Naive thymus-derived CD8-positive, alpha-beta T cell (primary cell): ENCODE measurements around the gene TNFRSF6B. TPM values are rescaled to one million over a fixed set of nuclear protein-coding genes. Genes with fewer than 3 reads are reported as not detected.
A peak's percentile ranks its signal among the peaks of the same experiment; 100 is the strongest.
"Not testable (repeated sequence)": the region's sequence is repeated elsewhere in the genome, so short reads cannot be mapped to it uniquely, and the experiment has no call there.

Experiments
- ATAC-seq, 2 donors: fragments of 150-1000 bp; cut with Tn5 transposase in 1 of 2; sonication (Bioruptor Pico), chemical (Tn5 transposase) in 1 of 2; 1 replicate in 1 of 2; 2 replicates in 1 of 2; pipeline ENCODE4 v1.10.0; 2021; ENCODE audit warnings: mild to moderate bottlenecking in 2 of 2, moderate library complexity in 2 of 2
- POLR2A ChIA-PET: fragments of 350-600 bp; sonication (Branson Sonifier 250); formaldehyde crosslinking; loops from one replicate; lab custom pipeline; 2021; ENCODE audit warnings: antibody characterized with exemption; lab: Charles Lee
- DNase-seq, 10 donors: peaks; one replicate each; pipeline versions ENCODE4 v3.0.0 to v3.0.0-alpha.2; 2020 to 2022
- H3K27ac Mint-ChIP-seq, 10 donors: one replicate each; pipeline ENCODE4 v1.8.0; 2020 to 2022; ENCODE audit warnings: mild to moderate bottlenecking in 10 of 10, mixed read lengths in 10 of 10, moderate library complexity in 4 of 10, inconsistent platforms in 1 of 10
- H3K27me3 Mint-ChIP-seq, 5 donors: one replicate each; pipeline ENCODE4 v1.8.0; 2021 to 2022; ENCODE audit warnings: mixed read lengths in 5 of 5
- H3K36me3 Mint-ChIP-seq, 3 donors: one replicate each; pipeline ENCODE4 v1.8.0; 2020 to 2022; ENCODE audit warnings: mixed read lengths in 3 of 3, mild to moderate bottlenecking in 2 of 3, inconsistent platforms in 1 of 3
- H3K4me1 Mint-ChIP-seq, 4 donors: one replicate each; pipeline ENCODE4 v1.8.0; 2021 to 2022; ENCODE audit warnings: mixed read lengths in 4 of 4
- H3K4me3 Mint-ChIP-seq, 10 donors: one replicate each; pipeline ENCODE4 v1.8.0; 2020 to 2022; ENCODE audit warnings: mild to moderate bottlenecking in 10 of 10, mixed read lengths in 10 of 10, moderate library complexity in 6 of 10, inconsistent platforms in 1 of 10
- H3K9me3 Mint-ChIP-seq, 9 donors: one replicate each; pipeline ENCODE4 v1.8.0; 2020 to 2022; ENCODE audit warnings: mixed read lengths in 9 of 9, mild to moderate bottlenecking in 3 of 9, inconsistent platforms in 1 of 9, moderate library complexity in 1 of 9
- polyA plus RNA-seq, 3 donors: library from polyadenylated mRNA; unstranded; fragments of 300-500 nt; fragmentation: Illumina TruSeq; gene quantifications; one replicate each; pipeline ENCODE4 v1.2.3, GENCODE V29; 2021
- total RNA-seq, 8 experiments: library from RNA in 2 of 8; stranded (reverse) in 2 of 8; gene quantifications; one replicate each; pipeline ENCODE4 v1.2.3 and lab custom pipeline; 2021 to 2026

Gene TNFRSF6B
- total RNA-seq (1 to 10 TPM in 1 of 2 experiments, under 1 TPM in 1; 0.96 to 1.1 TPM), polyA plus RNA-seq (under 1 TPM in 2 of 3 donors, not detected in 1; 0.22 to 0.84 TPM), total RNA-seq (lab: John Stamatoyannopoulos, UW) (0 reads per million in 6 experiments)

DNA sequence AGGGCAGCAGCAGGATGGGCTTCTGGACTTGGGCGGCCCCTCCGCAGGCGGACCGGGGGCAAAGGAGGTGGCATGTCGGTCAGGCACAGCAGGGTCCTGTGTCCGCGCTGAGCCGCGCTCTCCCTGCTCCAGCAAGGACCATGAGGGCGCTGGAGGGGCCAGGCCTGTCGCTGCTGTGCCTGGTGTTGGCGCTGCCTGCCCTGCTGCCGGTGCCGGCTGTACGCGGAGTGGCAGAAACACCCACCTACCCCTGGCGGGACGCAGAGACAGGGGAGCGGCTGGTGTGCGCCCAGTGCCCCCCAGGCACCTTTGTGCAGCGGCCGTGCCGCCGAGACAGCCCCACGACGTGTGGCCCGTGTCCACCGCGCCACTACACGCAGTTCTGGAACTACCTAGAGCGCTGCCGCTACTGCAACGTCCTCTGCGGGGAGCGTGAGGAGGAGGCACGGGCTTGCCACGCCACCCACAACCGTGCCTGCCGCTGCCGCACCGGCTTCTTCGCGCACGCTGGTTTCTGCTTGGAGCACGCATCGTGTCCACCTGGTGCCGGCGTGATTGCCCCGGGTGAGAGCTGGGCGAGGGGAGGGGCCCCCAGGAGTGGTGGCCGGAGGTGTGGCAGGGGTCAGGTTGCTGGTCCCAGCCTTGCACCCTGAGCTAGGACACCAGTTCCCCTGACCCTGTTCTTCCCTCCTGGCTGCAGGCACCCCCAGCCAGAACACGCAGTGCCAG lies at the start of gene TNFRSF6B:
Gene TNFRSF6B (plus strand): TSS at position 25 of the 729 bp plus-strand sequence. CDS start 116 bp downstream, at position 141.
- H3K36me3 Mint-ChIP-seq = peaks cover 0 to 5% (median 0%) of the 10 kb centered on the region in 3 donors
- POLR2A ChIA-PET = interaction anchor here (0.5 to 4.4 kb wide), 8 partner anchors 10 to 63 kb away, joined by 3 to 28 read pairs (median 3); partner anchors contain the start of genes ARFRP1, LIME1, RTEL1 and ZGPAT
- ATAC-seq (peak; percentile 47 to 52), DNase-seq (peak in 2 of 10 donors; percentile 36 to 41)
- no peaks in the 10 kb centered on the region for H3K27me3 Mint-ChIP-seq
- H3K4me1 Mint-ChIP-seq = peaks cover 5 to 23% (median 16%) of the 10 kb centered on the region in 4 donors
- peak within 1 kb of the TSS in 9 of 10 donors; percentile 19 to 76 (median 69) for H3K4me3 Mint-ChIP-seq
- peaks cover 0 to 5% (median 0%) of the 10 kb centered on the region in 9 donors for H3K9me3 Mint-ChIP-seq
- H3K27ac Mint-ChIP-seq = peak within 1 kb of the TSS in 7 of 10 donors; percentile 53 to 80 (median 66)

- POLR2A ChIA-PET = interaction anchor here (0.9 to 1.2 kb wide), 4 partner anchors 21 to 127 kb away, joined by 3 to 7 read pairs (median 3); partner anchors contain the start of genes ARFRP1, GMEB2 and ZGPAT
- Mint-ChIP-seq H3K27me3 (no peaks in the 10 kb centered on the region), H3K4me3 (no peak overlapping the region)
These were observed 48.3 kb upstream of the TNFRSF6B start for GRCh38 chr20:63648190-63648589.

GRCh38 chr20:63648895-63649589 lies 47.4 kb upstream of the TNFRSF6B start:
- DNase-seq = peak in 1 of 10 donors; percentile 44
- Mint-ChIP-seq H3K4me3 (peak overlapping the region in 5 of 10 donors; percentile 6 to 72 (median 18)), H3K27me3 (no peaks in the 10 kb centered on the region), H3K4me1 (peaks cover 17 to 32% (median 24%) of the 10 kb centered on the region in 4 donors), H3K27ac (peak overlapping the region in 5 of 10 donors; percentile 58 to 83 (median 66)), H3K36me3 (peaks cover 0 to 21% (median 0%) of the 10 kb centered on the region in 3 donors), H3K9me3 (no peaks in the 10 kb centered on the region)
- no peak for ATAC-seq
- POLR2A ChIA-PET = interaction anchor here (0.7 to 1.2 kb wide), 7 partner anchors 9 to 128 kb away, joined by 3 to 7 read pairs (median 3); partner anchors contain the start of genes GMEB2 and RTEL1

More at GRCh38 chr20:63648190-63648589, 48.3 kb upstream of the TNFRSF6B start:
- peaks cover 15 to 32% (median 24%) of the 10 kb centered on the region in 4 donors for H3K4me1 Mint-ChIP-seq
- peak in 1 of 10 donors; percentile 47 for DNase-seq
- no peak for ATAC-seq
- peak overlapping the region in 2 of 10 donors; percentile 8 to 40 for H3K27ac Mint-ChIP-seq
- peaks cover 0 to 25% (median 0%) of the 10 kb centered on the region in 3 donors for H3K36me3 Mint-ChIP-seq
- no peaks in the 10 kb centered on the region for H3K9me3 Mint-ChIP-seq

DNA sequence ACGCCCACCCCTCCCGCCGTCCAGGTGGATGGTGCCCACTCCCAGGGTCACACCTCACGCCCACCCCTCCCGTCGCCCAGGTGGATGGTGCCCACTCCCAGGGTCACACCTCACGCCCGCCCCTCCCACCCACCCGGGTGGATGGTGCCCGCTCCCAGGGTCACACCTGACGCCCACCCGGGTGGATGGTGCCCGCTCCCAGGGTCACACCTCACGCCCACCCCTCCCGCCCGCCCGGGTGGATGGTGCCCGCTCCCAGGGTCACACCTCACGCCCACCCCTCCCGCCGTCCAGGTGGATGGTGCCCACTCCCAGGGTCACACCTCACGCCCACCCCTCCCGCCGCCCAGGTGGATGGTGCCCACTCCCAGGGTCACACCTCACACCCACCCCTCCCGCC lies 46.0 kb upstream of the TNFRSF6B start:
- peaks cover 22 to 41% (median 32%) of the 10 kb centered on the region in 4 donors for H3K4me1 Mint-ChIP-seq
- DNase-seq = peak in 1 of 10 donors; percentile 37
- H3K4me3 Mint-ChIP-seq, H3K27me3 Mint-ChIP-seq, ATAC-seq, H3K9me3 Mint-ChIP-seq: not testable (repeated sequence)
- H3K27ac Mint-ChIP-seq = peak overlapping the region in 1 of 10 donors; percentile 93
- POLR2A ChIA-PET = interaction anchor here (0.5 to 0.7 kb wide), 2 partner anchors 16 to 24 kb away, joined by 3 read pairs; partner anchors contain the start of gene GMEB2
- peaks cover 0 to 21% (median 0%) of the 10 kb centered on the region in 3 donors for H3K36me3 Mint-ChIP-seq

- H3K27ac Mint-ChIP-seq = peak overlapping the region in 8 of 10 donors; percentile 24 to 93 (median 86)
- POLR2A ChIA-PET = interaction anchor here (0.7 to 2.5 kb wide), 10 partner anchors 10 to 725 kb away, joined by 3 to 24 read pairs (median 4); partner anchors contain the start of genes ARFRP1, GMEB2 and ZGPAT
- ATAC-seq (peak; percentile 35 to 36), DNase-seq (peak in 3 of 10 donors; percentile 38 to 71 (median 64))
- H3K36me3 Mint-ChIP-seq = peaks cover 0 to 13% (median 0%) of the 10 kb centered on the region in 3 donors
- H3K9me3 Mint-ChIP-seq = no peaks in the 10 kb centered on the region
- peak overlapping the region; percentile 86 to 96 (median 92) for H3K4me3 Mint-ChIP-seq
- H3K4me1 Mint-ChIP-seq = peaks cover 20 to 41% (median 29%) of the 10 kb centered on the region in 4 donors
- no peaks in the 10 kb centered on the region for H3K27me3 Mint-ChIP-seq
These were observed 44.6 kb upstream of the TNFRSF6B start for GRCh38 chr20:63651942-63652191.

- H3K9me3 Mint-ChIP-seq = no peaks in the 10 kb centered on the region
- H3K4me3 Mint-ChIP-seq = peak overlapping the region; percentile 66 to 96 (median 89)
- peaks cover 20 to 45% (median 31%) of the 10 kb centered on the region in 4 donors for H3K4me1 Mint-ChIP-seq
- H3K36me3 Mint-ChIP-seq = peaks cover 0 to 13% (median 0%) of the 10 kb centered on the region in 3 donors
- peak overlapping the region in 7 of 10 donors; percentile 24 to 92 (median 67) for H3K27ac Mint-ChIP-seq
- H3K27me3 Mint-ChIP-seq = no peaks in the 10 kb centered on the region
- POLR2A ChIA-PET = interaction anchor here (0.6 to 2.5 kb wide), 14 partner anchors 8 to 725 kb away, joined by 3 to 24 read pairs (median 4); partner anchors contain the start of genes ARFRP1, GMEB2 and ZGPAT
- DNase-seq = peak in 8 of 10 donors; percentile 47 to 69 (median 58)
- peak; percentile 62 to 69 for ATAC-seq
These were observed 44.1 kb upstream of the TNFRSF6B start for GRCh38 chr20:63652192-63652980.

GRCh38 chr20:63653041-63653973 lies 43.1 kb upstream of the TNFRSF6B start, which contains the start of gene STMN3:
Gene STMN3 (minus strand): TSS chr20:63653424. CDS start chr20:63653345, 79 bp downstream.
- Mint-ChIP-seq H3K36me3 (peaks cover 0 to 9% (median 0%) of the 10 kb centered on the region in 3 donors), H3K9me3 (no peaks in the 10 kb centered on the region), H3K4me3 (peak within 1 kb of the TSS; percentile 77 to 96 (median 88)), H3K27me3 (no peaks in the 10 kb centered on the region), H3K4me1 (peaks cover 20 to 48% (median 38%) of the 10 kb centered on the region in 4 donors), H3K27ac (peak within 1 kb of the TSS; percentile 71 to 92 (median 89))
- ATAC-seq (peak; percentile 38 to 55), DNase-seq (peak in 9 of 10 donors; percentile 53 to 86 (median 62))
- POLR2A ChIA-PET = interaction anchor here (0.6 to 2.5 kb wide), 10 partner anchors 12 to 132 kb away, joined by 3 to 24 read pairs (median 4); partner anchors contain the start of genes ARFRP1, GMEB2, PTK6 and ZGPAT

- H3K27me3 Mint-ChIP-seq = no peaks in the 10 kb centered on the region
- H3K9me3 Mint-ChIP-seq = no peaks in the 10 kb centered on the region
- ATAC-seq (no peak), DNase-seq (peak in 1 of 10 donors; percentile 23)
- peaks cover 0 to 4% (median 0%) of the 10 kb centered on the region in 3 donors for H3K36me3 Mint-ChIP-seq
- peaks cover 18 to 48% (median 44%) of the 10 kb centered on the region in 4 donors for H3K4me1 Mint-ChIP-seq
- POLR2A ChIA-PET = interaction anchor here (0.7 to 2.5 kb wide), 8 partner anchors 12 to 85 kb away, joined by 3 to 24 read pairs (median 4); partner anchors contain the start of gene GMEB2
- peak overlapping the region; percentile 71 to 91 (median 88) for H3K27ac Mint-ChIP-seq
- peak overlapping the region; percentile 74 to 89 (median 82) for H3K4me3 Mint-ChIP-seq
These were observed 42.3 kb upstream of the TNFRSF6B start for GRCh38 chr20:63653974-63654668.

- ATAC-seq = no peak
- POLR2A ChIA-PET = interaction anchor here (0.7 to 2.1 kb wide), 7 partner anchors 10 to 81 kb away, joined by 3 to 15 read pairs (median 3); partner anchors contain the start of gene LIME1
- H3K27me3 Mint-ChIP-seq = no peaks in the 10 kb centered on the region
- DNase-seq = no peak
- H3K36me3 Mint-ChIP-seq = peaks cover 0 to 3% (median 1%) of the 10 kb centered on the region in 3 donors
- peak overlapping the region in 2 of 10 donors; percentile 38 to 64 for H3K4me3 Mint-ChIP-seq
- H3K9me3 Mint-ChIP-seq = no peaks in the 10 kb centered on the region
- peaks cover 20 to 56% (median 49%) of the 10 kb centered on the region in 4 donors for H3K4me1 Mint-ChIP-seq
- peak overlapping the region in 4 of 10 donors; percentile 15 to 34 (median 24) for H3K27ac Mint-ChIP-seq
These were observed 41.2 kb upstream of the TNFRSF6B start for GRCh38 chr20:63655249-63655648.
